GM12864 (cell line): ENCODE results near the gene ALPI.

ENCODE experiments used
- DNase-seq: peaks from one replicate; pipeline ENCODE4 v3.0.0-alpha.2; 2011; ENCODE audit warnings: low read depth
- H3K4me3 ChIP-seq: 2 replicates; pipeline ENCODE4 v1.5.1; 2011; ENCODE audit warnings: mild to moderate bottlenecking, low read depth, low read length, control low read depth
- CTCF ChIP-seq: IDR thresholded peaks from 2 replicates; pipeline ENCODE4 v1.5.1; 2011; ENCODE audit warnings: low read depth, mild to moderate bottlenecking, moderate library complexity, low read length, control low read depth, inconsistent platforms; ENCODE audit errors: missing control alignments

Gene ALPI

GRCh38 chr2:232487385-232488096 is 31.6 kb downstream of the ALPI start, which contains the start of gene ECEL1:
Gene ECEL1 (minus strand): TSS chr2:232487834. CDS start chr2:232486653, 1,181 bp downstream.
- DNase-seq = no peak
- no peak within 1 kb of the TSS for H3K4me3 ChIP-seq

GRCh38 chr2:232488097-232488711 is 32.3 kb downstream of the ALPI start:
- no peak overlapping the region for H3K4me3 ChIP-seq
- TF ChIP-seq CTCF = no peak
- DNase-seq = no peak

More at GRCh38 chr2:232487385-232488096, 31.6 kb downstream of the ALPI start, which contains the start of gene ECEL1:
- no peak for TF ChIP-seq CTCF

DNA sequence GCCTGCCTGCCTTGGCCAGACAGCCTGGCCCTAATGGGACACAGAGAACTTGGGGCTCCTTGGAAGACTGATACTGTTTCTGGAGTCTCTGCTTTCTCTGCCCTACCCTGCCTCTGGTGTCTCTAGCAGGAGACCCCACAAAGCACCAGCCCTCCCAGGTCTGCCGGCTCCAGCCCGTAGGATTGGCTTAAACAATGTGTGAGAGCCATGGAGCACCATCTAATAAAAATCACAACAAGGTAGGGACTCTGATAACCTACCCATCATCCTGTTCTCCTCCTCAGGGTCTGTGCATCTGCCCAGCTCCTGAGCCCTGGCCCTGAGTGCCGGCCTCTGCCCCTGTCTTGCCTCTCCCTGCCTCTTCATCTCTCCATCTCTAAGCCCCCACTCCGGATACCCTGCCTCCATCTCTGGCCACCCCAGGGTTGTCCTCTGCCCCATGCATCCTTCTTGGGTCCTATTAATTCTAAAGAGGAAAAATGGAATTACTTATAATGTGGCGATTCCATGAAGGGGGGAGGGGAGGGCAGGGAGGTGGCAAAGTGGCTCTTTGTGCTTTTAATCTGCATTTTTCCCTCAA is 32.9 kb downstream of the ALPI start:
- H3K4me3 ChIP-seq = no peak overlapping the region

DNA sequence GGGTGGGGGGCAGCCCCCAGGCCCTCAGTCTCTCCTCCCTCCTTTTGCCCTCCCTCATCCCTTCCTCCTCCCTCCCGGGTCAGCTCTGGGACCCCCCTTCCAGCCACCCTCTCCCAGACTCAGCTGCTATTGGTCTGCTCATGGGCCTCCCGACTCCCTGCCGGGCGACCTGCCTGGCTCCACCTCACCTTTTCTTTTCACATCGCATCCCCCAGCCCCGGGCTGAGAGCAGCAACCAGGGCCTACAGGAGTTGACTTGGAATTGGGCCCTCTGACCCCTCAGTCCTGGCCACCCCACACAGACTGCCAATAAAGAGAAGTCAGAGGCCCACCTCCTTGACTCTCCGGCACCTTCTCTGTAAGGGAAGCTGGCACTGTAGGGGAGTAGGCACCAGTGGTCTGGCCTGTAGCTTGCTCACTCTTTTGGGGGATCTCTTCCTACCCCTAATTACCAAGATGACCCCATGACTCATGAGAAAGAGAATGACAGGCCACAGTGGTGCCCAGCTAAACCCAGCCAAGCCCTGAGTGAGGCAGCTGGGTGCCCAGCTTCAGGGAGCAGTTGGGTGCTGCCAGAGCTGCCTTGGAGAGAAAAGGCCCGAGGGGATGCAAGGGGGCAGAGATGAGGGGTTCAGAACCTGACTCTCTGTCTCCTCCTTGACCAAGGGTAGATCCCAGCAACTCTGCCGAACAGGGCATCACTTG is 33.7 kb downstream of the ALPI start:
- TF ChIP-seq CTCF = no peak
- no peak overlapping the region for H3K4me3 ChIP-seq
- no peak for DNase-seq

More for the DNA sequence above, 32.9 kb downstream of the ALPI start:
- TF ChIP-seq CTCF = no peak
- DNase-seq = no peak

GRCh38 chr2:232490221-232491138 is 34.5 kb downstream of the ALPI start:
- DNase-seq = no peak
- no peak overlapping the region for H3K4me3 ChIP-seq
- no peak for TF ChIP-seq CTCF

GRCh38 chr2:232491139-232491780 is 35.3 kb downstream of the ALPI start:
- TF ChIP-seq CTCF = no peak
- no peak overlapping the region for H3K4me3 ChIP-seq
- no peak for DNase-seq
